HG03521 (cell line): Measurements from ENCODE around the gene EZR.

Experiments used
- ATAC-seq: cut with Tn5 transposase; IDR thresholded peaks from one replicate; pipeline ENCODE4 v1.9.1; 2021; ENCODE audit warnings: mild to moderate bottlenecking, moderate library complexity; ENCODE audit not compliant: unreplicated experiment

The EZR gene

DNA sequence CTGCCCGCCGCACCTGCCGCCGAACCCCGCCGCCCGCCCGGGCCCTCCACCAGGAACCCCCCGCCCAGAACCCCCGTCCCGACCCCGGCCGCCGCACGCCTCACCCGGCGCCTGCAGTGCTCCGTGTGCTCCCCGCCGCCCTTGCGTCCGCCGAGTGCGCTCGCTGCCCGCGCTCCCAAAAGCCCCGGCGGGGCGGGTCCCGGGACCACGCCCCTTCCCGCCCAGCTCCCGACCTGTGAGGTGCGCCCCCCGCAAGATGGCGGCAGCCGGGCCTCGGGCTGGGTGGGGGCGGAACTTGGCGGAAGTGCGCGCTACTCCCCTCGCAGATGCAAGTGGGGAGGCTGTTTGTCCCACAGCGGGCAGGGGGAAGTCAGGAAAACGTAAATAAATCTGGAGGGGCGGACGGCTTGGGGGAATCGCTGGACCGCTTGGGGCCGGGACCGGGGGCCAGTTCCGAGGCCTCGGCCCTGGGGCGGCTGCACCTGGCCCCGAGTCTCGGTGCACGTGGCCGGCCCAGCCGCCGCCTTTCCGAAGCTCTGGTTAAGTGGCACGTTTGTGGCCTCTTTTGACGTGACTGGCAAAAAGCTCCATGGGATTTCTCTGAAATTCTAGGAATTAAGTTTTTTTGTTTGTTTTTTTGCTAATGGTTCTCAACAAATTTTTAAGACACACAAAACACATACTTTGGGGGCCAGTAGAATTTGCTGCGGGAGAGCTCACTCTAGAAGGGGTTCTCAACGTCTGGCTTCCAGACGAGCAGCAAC lies at the start of gene EZR:
Gene EZR (minus strand): TSS at position 156 of the 764 bp plus-strand sequence. CDS start 1,275 bp downstream, outside the sequence.
- peak; percentile 45 for ATAC-seq

DNA sequence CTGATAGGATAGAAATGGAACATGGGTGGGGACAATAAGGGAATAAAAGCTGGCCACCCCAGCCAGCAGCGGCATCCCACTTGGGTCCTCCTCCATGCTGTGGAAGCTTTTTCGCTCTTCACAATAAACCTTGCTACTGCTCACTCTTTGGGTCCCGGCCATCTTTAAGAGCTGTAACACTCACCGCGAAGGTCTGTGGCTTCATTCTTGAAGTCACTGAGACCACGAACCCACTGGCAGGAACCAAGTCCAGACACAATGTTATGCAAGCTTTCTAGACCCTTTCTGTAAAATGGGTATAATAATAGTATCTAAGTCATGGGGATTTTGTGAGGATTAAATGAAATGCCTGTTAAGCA lies 48.9 kb upstream of the EZR start:
- no peak for ATAC-seq

DNA sequence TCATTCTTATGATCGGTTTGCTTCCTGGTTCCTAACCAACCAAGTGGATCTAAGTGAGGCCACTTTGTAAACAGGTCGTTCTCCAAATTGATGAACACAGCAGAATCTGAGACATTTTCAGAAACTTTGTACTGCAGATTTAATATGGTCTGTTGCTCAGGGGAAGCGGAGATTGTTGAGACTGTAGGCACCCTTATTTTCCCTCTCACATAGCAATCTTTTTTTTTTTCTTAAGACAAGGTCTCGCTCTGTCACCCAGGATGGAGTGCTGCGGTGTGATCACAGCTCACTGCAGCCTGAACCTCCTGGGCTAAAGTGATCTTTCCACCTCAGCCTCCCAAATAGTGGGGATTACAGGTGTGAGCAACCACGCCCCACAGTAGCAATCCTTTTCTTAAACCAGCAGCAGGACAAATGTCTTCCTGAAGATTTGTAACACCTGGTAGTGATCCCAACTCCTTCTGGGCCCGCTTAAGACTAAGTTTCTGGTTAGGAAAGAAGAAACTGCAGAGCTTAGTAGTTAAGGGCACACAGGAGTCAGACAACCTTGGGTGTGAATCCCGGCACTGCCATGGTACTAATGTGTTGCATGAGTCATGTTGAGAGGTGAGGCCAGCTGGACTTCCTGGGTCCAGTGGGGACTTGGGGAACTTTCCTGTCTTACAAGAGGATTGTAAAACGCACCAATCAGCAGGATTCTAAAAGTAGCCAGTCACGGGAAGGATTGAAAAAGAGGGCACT lies 48.4 kb upstream of the EZR start:
- no peak for ATAC-seq

DNA sequence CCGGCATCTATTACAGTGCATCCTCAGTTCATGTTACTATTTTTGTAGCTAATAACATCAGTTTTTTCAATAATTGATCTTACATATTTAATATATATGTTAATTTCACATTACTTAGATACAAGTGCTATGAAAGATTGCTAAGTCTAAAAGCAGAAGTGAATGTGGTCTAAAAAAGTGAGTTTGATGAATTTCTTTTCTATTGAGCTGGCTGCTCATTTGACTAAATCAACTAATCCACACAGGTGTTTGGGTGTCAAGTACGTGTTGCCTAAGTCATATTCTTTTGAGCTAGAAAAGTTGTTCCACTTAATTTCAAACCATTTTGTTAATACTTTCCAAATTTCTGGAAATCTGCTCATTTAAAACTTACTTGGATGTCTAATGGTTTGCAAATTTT lies 46.6 kb upstream of the EZR start:
- no peak for ATAC-seq

DNA sequence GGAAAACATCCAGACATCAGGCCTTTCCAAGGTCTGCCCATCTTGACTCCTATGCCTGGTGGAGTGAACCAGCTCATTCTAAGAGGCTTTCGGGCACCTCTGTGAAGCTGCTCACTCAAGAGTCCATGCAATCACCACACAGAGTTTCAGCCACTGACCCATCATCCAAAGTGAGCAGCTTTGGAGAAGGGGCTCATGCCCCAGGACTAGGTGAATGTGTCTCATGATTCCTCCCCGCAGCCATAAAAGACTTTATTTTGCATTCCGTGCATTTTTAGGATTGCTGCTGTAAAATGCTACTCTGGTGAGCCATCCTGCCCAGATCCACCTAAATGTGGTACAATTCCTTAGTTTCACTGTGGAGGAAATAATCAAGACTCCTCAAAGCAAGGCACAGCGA lies 44.5 kb upstream of the EZR start:
- no peak for ATAC-seq

DNA sequence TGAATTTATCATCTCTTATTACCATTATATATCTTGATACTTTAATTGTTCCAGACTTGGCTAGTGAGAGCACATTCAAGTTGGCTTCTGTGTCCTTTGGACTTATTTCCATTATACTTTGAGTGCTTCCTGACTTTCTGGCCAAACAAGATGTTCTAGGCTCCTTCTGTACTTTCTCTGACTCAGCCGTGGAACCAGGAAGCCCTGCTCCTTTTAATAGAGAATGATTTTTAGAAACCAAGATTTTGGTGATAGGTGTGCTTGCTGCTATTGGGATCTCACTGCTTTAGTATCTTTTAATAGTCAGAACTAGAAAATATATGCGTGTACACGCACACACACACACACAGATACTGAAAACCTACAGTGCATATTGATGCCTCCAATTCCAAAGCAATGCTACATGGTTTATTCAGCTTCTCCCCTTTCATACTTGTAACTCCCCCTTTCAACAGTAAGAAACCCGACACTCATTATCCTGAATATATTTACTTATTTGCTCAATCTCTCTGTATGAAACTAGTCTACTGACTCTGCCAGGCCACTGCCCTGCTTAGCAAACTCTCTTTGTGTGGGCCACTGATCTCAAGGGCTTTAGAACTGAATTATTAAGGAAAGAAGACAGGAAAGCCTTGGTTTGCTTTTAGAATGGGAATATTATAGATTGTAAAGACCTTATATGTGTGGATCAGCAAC lies 42.7 kb upstream of the EZR start:
- ATAC-seq, result no peak

DNA sequence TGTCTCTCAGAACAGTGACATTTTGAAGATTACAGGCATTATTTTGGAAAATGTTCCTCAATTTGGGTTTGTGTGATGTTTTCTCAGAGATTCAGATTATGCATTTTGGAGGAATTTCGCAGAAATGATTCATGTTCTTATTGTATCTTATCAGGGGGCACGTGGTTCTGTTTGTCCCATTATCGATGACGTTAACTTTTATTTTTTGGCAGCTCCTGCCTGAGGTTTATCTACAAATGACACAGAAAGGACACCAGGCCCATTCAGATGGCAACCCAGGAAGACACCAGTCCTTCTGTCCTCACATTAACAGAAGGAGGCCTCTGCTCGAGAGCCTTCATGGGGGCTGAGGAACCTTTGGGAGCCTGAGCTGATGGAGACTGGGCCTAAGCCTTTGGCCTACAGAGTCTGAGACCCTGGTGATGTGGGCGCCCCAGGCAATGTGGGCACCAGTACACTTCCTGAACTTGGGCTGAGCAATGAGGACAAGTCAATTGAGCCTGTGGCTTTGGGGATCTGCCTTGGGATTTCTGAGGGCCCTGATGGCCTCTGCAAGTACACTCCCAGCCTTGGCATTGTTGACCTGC lies 41.2 kb upstream of the EZR start:
- ATAC-seq, result no peak

DNA sequence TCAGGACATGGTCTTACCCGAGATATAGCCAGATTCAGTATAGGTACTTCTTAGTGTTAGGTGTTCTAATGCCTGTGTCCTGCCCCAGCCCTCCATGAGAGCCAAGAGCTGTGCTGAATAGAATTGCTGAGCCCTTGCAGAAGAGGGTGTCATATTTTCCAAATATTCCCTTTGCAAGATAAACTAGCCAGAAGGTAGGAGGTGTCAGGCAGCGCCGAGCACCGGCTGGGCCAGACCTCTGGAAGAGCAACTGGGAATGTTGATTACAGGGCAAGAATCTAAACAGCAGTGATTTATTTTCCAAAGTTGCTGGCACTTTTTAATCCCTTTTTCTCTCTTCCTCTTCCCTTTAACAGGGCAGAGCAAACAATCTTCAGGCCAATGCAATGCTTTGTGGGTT lies 37.1 kb upstream of the EZR start:
- no peak for ATAC-seq

DNA sequence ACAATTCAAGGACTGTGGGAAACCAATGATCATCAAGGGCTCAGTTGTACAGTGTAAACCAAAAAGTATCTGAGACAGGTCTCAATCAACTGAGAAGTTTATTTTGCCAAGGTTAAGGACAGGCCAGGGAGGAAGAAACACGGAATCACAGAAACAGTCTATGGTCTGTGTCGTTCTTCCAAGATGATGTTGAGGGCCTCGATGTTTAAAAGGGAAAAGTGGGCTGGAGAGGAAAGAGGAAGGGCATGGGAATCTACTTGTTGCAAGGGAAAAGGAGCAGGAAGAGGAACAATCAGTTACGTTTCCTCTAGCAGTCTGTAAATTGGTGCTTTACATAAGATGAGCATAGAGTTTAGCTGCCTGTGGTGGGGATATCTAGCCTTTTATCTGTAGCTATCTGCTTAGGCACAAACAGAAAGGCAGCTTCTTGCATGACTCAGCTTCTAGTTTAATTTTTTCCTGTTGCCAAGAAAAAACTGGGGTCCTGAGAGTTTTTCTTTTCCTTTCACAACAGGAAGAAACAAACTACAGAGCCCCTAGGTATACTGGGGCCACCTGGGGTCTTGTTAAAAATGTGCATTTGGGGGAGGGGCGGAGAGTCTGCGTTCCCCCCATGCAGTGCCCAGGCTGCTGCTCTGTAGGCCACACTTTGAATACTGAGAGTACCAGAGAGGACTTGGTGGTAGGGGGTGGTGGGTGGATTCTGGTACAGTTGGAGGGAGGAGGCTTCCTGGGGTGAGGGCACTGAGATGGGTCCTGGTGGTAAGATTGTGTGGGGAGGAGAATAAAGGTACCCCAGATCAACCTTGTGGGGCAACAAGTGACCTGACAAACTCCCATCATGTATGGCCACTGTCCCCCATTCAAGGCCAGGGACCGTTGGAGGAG lies 35.3 kb upstream of the EZR start:
- ATAC-seq, result no peak

DNA sequence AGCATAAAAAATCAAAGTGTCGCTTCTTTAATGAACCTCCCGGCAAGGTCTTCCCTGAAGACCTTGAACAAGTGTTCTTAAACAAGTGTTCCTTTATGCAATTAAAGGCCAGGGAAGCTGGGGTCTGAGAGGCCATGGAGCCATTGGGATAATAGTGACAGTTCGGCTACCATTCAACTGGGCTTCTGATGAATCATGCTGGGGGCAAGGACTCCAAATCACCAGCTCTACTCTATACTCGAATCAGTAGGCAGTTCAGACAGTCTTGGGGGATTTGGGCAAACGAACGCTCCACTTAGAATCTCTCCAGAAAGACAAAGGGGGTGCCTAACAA lies 34.7 kb upstream of the EZR start:
- no peak for ATAC-seq

DNA sequence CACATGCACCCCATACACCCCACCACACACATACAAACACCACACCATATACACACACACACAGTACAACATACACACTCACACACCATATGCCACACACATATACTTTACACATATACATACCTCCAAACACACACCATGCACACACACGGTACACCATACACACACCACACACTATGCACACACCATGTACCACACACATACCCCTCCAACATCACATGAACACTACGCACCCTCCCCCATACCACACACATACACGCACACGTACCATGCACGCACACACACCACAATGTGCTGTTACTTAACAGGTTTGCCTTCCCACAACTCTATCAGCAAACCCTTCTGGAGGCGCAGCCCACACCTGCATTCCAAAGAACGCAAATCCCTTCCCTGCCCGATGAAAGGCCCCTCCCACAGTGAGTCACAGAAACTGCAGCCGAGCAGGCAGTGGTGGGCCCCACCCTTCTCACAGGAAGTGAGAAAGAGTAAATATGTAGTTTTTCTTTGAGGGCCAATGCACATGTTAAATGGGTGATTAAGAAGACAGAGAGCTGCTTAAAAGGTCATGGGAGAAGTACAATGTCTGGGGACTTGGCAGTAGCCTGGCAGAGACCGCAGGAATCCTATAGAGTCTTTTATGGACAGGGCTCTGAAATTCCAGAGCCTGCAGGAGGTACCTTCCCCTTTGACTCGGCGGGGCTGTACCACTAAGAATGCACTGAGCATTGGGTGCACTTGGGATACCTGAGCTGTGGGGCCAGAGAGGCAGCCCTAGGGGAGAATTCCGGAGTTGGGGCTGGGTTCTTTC lies 34.1 kb upstream of the EZR start:
- peak; percentile 88 for ATAC-seq

DNA sequence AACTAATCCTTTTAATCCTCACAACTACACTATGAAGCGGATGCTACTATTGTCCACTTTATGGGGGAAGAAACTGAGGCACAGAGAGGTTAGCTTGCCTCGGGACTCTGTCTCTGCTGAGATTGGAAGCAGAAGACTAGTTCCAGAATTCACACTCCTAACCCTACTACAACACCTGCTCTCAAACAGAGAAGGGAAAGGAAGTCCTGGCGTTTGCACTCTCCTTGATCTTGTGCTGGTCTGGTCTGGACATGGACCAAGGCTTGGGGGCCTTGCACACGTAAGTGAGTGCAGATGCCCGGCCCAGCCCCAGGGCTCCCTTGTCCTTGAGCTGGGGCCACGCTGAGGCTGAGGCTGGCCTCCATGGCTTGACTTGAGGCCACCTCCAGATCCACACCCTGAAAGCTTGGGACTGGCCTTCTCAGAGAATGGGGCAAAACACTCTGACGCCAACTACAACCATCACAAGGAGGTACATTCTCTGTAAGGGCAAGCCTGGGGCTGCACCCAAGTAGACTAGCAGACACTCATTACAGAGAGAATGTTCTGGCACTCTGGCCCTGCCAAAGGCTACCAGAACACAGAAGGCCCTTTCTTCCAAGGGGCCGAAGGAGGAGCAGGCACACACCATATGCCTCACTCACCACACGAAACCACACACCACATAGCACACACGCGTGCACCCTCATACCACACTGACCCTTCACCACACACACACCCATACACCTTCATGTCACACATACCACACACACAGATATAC lies 33.3 kb upstream of the EZR start:
- no peak for ATAC-seq

DNA sequence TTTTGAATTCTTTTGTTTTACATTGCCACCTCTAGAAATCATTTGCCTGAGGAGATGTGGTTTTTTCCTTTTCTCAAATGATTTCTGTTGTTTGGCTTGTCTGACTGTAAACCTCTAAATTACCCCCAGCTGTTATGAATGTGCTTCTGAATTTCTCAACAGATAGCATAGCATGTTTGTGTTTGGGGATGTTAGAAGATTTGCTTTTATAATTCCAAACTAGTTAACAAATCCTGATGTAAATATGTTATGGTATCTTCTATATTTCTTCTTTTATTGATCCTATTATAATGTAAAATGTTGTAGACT lies 31.6 kb upstream of the EZR start:
- no peak for ATAC-seq

DNA sequence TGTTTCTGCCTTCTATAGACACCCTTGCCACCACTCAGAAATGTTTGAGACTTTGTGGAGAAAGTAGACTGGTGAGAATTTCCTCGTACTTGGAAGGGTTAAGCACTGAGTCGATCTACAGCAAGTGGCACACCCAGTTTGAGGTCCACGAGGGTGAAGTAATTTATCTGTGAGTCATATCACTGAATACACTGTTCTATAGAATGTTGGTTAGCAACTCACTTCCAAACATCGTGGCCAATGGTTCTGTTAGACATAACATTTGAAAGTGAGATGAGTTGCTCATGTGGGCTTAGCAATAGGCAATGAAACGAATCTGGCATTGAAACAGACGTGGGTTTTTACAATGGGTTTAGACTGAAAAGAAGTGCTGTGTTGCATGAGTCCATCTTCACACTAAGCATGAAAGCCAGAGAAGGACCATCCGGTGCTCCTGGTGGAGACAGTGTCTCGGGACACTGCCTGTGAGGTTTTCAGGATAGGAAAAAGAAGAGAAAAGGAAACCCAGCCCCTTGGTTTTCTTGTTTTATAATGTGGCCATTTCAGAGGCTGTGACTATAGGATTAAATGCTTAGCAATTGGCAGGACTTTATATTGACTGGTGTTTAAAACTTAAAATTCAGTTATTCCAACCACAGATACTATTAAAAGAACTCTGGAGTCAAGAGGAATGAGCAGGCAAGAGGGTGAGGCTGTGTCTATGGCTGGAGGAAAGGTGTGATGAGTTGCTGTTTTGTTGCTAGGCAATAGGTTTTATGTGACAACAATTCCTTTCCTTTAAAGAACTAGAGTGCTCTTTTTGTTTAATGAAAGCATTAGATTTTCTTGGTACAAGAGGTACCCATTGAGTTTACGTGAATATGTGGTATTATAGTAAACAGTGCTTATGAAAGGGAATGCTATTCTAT lies 31.0 kb upstream of the EZR start:
- ATAC-seq, result no peak

DNA sequence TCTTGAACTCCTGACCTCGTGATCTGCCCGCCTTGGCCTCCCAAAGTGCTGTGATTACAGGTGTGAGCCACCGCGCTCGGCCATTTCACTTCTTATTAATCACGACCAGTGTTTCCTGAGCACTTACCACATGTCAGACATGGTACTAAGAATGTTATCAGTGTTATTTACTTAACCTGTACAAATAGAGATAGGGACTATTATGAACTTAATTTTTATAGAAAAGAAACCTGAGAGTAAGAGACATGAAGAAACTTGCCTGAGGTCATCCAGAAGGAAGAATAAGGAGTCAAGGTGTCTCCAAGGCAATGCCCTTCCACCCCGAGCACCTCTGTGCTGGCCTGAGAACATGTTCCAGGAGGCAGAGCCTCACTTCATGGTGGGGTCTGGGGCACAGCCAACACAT lies 29.3 kb upstream of the EZR start:
- no peak for ATAC-seq

DNA sequence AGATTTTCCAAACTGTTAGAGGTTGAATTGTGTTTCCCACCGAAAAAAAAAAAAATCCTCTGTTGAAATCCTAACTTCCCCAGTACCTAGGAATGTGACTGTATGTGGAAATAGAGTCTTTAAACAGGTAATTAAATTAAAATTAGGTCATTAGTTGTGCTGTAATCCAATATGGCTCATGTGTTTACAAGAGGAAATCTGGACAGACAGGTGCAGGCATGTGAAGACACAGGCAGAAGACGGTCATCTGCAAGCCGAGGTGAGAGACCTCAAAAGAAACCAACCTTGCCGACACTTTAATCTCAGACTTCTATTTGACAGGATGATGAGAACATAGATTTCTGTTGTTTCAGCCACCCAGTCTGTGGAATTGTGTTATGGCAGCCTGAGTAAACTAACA lies 28.6 kb upstream of the EZR start:
- no peak for ATAC-seq

DNA sequence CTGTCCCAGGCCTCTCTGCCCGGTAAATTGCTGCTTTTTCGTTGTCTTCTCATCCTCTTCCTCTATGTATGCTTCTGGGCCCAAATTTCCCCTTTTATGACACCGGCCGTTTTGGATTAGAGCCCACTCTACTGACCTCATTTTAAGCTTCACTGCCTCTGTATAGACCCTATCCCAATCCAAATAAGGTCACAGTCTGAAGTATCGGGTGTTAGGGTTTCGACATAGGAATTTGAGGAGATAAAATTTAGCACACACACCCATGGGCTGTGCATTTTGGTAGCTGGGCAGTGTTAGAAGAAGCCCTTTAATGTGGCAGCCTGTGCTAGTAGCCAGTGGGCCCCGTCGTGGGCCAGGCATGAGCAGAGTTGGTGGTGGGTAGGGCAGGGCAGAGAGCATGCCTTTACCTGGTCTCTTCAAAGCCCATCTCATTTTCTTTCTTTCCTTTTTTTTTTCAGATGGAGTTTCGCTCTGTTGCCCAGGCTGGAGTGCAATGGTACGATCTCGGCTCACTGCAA lies 27.9 kb upstream of the EZR start:
- no peak for ATAC-seq
